GM12872 (cell line): Measurements from ENCODE around the gene NDUFS6.

Source experiments
- CTCF ChIP-seq: IDR thresholded peaks from 3 replicates; pipeline ENCODE4 v1.5.1; 2011; ENCODE audit warnings: low read depth, mild to moderate bottlenecking, low read length, moderate library complexity; ENCODE audit not compliant: insufficient read depth

The NDUFS6 gene

GRCh38 chr5:1797855-1798254 is 3.4 kb upstream of the NDUFS6 start:
- TF ChIP-seq CTCF, result no peak

GRCh38 chr5:1799110-1799601 is 2.1 kb upstream of the NDUFS6 start:
- TF ChIP-seq CTCF, result no peak

GRCh38 chr5:1799602-1800471 is 1.4 kb upstream of the NDUFS6 start, which contains the start of gene MRPL36:
MRPL36 (minus strand) TSS chr5:1799837; CDS start chr5:1798935, 902 bp downstream.
- no peak for TF ChIP-seq CTCF

GRCh38 chr5:1800472-1801221 is 560 bp upstream of the NDUFS6 start:
- no peak for TF ChIP-seq CTCF

DNA sequence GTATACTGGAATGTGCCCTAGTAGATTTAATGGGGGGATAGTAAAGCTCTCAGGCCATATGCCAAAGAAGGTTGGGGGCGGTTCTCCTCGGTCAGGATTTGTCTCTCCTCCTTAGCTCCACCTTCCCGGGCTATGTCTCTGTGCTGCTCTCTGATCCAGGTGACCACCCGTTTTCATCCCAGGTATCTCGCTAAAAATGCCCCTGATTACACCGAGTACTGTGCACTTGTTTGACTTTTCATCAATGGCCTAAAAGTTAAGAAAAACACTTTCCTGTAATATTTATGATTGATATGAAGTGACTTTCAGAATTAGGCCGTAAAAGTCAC is 724 bp downstream of the NDUFS6 start:
- TF ChIP-seq CTCF, result no peak

DNA sequence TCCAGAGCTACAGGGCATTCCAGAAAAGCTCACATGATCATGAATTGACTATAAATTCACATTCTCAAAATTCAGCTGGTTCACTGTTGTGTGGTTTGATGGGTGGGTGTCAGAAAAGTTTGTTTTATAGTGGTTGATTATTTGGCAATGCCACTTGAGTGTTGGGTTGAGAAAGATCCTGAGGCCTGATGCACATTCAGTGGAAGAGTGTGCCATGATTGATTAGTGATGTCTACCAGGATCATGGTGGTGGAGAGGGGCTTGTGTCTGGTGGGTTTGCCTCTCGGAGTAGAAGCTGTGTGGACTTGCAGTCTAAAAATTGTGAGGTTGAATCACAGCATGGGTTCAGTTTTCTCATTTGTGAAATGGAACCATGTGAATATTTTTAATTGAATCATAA is 2.0 kb downstream of the NDUFS6 start:
- TF ChIP-seq CTCF, result no peak

DNA sequence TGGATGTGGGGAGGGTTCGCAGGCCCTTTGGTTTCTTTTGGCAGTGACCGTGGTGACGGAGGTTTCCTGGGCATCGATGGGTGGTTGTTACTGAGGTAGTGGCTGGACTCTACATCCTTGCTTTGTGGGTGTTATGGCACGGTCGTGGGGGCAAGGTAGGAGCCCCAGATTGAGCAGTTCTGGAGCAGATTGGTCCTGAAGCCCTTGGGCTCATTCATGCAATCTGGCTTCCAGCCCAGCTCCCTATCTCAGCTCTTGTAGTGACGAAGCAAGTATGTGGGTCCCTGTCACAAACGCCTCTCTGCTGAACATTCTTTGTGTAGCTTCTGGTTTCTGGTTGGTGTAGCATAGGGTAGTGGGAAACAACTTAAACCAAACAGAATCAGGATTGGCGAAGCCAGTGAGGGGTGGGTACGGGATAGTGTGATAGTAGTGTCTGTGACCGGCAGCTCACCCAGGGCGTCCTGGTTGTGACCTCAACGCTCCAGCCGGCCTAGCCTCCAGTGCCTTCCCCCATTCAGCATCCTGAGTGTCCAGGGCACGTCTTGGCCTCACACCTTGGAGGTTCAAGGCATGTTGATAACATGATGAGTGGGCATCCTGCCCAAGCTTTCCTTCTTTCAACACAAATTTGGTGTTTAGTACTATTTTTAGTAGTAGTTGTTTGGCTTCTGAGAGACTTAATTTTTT is 2.9 kb downstream of the NDUFS6 start:
- TF ChIP-seq CTCF, result no peak
